CD4-positive, alpha-beta T cell treated with Interleukin-15 for 1 hour (primary cell): ENCODE measurements around the gene GMCL2.
"Not testable (repeated sequence)": the region's sequence is repeated elsewhere in the genome, so short reads cannot be mapped to it uniquely, and the experiment has no call there.

ENCODE experiments used
- DNase-seq: peaks from one replicate; pipeline ENCODE4 v3.0.0-alpha.2; 2020

Gene GMCL2, protein sequence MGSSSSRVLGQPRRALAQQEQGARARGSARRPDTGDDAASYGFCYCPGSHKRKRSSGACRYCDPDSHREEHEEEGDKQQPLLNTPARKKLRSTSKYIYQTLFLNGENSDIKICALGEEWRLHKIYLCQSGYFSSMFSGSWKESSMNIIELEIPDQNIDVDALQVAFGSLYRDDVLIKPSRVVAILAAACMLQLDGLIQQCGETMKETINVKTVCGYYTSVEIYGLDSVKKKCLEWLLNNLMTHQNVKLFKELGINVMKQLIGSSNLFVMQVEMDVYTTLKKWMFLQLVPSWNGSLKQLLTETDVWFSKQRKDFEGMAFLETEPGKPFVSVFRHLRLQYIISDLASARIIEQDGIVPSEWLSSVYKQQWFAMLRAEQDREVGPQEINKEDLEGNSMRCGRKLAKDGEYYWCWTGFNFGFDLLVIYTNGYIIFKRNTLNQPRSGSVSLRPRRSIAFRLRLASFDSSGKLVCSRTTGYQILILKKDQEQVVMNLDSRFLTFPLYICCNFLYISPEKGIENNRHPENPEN

DNA sequence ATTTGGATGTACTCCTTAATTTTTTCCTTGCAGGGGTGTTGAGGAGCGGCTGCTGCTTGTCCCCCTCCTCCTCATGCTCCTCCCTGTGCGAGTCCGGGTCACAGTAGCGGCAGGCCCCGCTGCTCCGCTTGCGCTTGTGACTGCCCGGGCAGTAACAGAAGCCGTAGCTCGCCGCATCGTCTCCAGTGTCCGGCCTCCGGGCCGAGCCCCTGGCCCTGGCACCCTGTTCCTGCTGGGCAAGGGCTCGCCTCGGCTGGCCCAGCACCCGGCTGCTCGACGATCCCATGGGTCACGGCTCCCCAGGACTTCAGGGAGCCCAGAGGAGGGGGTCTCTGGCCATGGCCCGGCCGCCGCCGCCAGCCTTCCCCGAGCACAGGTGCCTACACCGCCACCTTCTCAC is at the start of gene GMCL2:
GMCL2 (minus strand) TSS at position 358 of the 400 bp plus-strand sequence; CDS start at position 286, 72 bp downstream.
- DNase-seq, result no peak

DNA sequence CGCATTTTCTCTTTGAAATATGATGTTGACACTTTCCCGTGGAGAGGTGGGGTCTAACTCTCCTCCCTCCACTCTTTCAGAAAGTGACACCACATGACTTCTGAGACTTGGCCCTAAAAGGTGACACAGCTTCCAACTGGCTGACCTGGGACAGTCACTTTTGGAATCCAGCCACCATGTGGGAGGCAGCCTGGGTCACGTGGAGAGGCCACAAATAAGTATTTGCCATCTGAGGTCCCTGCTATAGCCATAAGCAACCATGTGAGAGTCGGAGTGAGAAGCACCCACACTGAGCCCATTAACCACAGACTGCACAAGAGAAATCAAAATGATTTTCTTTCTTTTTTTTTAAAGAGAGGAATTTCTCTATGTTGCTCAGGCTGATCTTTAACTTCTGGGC is 49.5 kb upstream of the GMCL2 start:
- DNase-seq, result no peak

DNA sequence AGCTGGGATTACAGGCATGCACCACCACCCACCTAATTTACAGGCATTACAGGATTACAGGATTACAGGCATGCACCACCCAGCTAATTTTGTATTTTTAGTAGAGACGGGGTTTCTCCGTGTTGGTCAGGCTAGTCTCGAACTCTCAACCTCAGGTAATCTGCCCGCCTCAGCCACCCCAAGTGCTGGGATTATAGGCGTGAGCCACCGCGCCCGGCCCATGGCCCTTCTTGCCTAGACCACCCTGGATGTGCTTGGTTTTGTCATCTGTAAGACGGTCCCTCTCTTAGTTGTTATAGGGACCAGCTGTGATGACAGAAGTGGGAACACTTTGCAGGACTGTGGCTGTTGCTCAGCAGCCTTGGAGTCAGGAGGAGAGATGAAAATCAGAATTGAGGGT is 49.0 kb upstream of the GMCL2 start:
- DNase-seq, result no peak

DNA sequence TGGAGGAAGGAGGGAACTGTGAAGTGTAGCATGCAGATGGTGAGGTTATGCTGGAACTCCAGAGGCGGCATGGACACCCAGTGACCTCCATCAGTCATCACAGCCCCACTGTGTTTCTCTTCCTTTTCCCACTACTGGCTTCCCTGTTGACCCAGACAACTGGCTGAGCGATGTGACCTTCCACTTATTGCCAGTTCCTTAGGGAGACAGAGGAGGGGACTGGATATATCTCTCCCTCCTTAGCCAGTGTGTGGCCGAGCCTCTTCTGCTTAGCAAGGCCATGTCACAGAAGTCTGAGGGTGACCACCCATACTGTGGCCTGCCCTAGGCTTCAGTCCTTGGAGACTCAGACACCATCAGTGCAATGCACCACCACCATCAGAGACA is 48.4 kb upstream of the GMCL2 start:
- no peak for DNase-seq

DNA sequence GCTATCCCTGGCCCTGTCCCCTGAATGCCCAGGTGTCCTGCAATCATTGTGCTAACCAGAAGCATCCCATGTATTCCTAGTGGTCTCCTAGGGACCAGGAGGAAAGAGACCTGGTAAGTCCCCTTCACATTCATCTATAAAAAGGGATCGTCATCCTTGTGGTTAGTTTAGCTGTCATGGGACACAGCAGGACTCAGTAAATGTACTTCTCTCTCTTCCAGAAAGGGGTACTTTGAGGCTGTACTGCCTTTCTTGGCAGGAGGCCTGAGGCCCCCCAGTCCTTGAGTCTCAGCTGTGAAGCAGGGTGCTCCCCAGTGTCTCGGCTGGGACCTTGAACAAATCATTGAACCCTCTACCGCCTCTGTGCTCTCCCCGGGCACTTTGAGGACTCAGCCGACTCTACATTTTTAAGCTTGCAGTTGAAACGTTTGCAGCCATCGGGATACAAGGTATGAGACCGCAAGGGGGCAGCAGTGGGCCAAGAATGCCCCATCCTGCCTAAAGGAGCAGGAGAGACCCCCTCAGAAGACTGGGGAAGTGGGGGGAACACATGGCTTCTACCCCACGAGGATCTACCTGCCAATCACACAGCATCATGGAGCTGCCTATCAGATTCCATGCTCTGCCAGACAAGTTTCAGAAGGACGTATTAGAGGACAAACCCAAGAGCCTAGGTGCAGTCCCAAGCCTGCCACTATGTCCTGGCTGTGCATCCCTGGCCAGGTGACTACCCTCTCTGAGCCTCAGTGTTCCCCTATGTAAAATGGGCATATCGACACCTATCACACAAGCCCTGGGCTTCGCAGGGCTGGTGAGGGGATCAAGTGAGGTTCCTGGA is 47.8 kb upstream of the GMCL2 start:
- DNase-seq, result peak; percentile 44

DNA sequence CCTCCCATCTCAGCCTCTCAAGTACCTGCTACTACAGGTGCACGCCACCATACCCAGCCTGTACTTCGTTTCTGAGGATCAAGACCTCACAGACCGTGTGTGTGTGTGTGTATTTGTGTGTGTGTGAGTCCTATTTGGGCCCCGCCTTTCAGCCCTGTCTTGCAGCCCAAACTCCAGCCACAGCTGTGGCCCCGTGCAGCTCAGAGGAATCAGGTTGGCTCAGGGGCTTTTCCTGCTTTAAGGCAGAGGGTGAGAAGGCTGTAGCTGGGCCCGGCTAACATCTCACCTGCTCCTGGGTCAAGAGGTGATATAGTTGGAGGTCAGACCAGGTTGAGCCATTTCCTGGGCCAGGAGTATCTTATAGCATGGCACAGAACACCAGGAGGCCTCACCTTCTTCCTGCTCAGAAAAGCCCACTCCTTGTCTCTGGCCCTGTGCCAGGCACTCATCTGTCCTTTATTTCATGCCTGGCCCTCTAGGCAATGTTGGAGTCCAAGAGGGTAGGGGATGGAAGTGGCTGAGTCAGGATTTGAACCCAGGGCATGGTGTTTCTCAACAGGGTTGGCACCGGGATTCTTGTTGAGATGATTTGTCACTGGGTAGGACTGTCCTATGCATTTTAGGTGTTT is 47.1 kb upstream of the GMCL2 start:
- no peak for DNase-seq

DNA sequence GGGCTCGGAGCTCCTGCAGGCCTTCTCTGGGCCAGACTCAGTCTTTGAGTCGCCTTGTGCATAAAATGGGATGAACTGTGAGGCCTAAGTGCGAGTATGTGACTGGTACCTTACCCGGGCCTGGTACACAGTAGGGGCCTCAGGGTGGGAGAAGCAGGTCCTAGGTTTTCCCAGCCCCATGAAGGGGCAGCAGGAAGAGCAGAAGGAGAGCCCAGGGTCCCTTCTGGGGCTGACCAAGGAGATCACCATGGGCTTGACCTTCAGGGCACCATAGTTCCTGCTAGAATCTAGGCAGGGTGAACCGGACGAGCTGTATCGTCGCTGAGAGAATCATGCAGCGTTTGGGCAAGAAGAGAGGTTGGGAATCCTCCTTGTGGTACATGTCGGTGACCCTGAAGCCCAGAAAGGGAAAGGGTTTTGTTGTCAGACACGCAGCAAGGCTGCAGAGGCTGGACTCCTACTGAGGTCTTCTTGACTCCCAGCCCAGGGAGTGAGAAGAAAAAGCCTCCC is 45.8 kb upstream of the GMCL2 start:
- no peak for DNase-seq

DNA sequence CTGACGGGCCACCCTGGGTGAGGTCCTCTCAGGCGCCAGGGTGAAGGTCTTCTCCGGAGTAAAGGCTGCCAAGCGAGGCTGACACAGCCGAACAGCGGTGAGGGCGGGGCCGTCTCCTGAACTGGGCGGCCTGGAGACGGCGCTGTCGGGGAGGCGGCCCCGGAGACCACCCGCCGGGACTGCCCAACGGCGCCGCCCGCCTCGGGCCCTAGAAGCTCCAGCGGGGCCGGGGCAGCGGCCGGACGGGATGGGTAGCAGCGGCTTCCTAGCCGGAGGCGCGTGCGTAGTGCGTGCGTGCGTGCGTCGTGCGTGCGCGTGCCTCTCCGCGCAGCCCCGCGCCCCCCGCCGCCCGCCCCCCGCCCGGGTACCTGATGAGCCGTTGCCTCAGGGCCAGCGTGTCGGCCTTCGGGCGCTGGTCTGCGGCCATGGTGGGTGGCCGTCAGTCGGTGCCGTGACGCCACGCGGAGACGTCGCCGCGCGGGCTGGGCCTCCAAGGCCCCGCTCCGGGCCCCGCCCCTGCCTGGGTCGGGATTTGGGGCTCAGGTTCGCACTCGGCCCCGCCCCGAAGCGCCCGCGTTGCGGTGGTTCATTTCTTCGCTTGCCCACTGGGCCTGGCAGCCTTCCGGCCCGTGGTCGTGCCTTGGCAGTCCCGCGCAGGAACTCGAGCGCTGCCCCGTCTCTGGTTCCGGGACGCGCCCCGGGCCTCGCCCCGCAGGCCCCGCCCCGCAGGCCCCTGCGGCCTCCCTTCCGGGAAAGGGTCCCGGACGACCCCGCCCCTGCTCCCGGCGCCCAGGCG is 45.2 kb upstream of the GMCL2 start, which contains the start of gene PHYKPL:
PHYKPL (minus strand) TSS at position 679 of the 796 bp plus-strand sequence; CDS start at position 427, 252 bp downstream.
- peak; percentile 56 for DNase-seq

DNA sequence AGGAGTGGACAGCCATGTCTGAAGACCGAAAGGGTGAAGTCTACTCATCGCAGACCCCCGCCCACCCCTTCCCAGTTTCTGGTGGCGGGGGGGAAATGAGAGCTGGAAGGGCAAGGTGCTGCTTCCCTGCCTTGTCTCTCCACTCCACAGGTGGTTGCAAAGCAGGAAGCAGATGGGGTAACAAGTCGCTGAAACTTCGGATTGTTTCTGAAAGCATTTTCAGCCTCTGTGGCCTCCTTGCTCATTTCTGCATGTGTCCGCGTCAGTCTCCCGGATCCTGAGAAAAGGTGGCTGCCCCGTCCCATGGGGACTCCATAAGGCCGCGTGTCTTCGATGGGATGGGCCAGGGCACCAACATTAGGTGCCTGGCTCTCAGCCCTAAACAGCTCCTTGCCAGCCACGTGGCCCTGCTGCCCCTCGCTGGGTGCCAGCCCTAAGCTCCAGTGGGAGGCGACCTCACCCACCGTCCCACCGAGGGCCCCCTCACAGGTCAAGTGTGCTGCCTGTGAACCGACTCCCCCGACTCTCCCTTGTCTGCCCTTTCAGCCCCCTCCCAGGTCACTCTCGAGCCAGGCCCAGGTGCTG is 44.5 kb upstream of the GMCL2 start:
- DNase-seq, result no peak

DNA sequence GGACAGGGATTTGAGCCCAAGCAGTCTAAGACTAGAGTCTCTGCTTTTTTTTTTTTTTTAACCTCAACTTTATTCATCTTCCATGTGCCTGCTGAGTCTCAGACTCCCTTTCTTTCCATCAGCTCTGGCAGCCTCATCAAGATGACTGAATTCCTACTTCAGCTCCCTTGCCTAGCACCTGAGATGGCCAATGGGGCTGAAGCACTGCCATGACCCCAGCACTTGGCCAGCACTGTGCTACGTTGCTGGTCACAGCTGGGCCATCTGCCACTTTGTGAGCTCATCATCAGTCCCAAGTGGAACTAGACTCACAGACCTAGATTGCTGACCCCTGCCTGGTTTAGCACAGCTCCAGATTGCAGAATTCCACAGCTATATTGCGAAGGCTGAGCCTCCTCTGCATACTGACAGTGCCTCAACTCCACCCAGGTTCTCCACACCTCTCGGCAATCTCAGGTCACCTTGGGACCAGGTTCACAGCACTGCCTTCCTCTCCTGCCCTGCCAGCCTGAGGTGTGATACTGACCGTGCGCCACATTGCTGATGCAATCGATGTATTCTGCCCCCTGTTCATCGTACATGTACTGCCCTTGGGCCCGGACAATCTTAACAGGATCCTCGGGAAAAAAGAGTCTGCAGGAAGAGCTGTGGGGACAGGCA is 43.8 kb upstream of the GMCL2 start:
- DNase-seq, result no peak

DNA sequence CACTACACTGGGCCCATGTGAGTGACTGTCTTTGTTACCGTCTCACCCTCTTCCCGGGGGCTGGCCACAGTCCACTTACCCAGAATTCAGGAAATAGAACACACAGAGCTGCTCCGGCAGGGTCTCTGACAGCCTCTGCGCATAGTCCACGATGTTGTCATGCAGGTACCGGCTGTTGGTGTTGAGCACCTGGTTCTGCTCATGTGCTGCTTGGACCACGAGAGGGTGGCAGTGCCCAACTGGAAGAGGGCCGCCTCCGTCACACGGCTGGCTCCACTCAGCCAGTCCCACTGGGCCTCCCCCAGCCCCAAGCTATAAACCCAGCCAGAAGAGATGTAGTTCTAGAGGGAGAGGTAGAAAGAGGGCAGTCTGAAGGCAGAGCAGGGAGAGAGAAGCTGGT is 42.7 kb upstream of the GMCL2 start:
- no peak for DNase-seq

DNA sequence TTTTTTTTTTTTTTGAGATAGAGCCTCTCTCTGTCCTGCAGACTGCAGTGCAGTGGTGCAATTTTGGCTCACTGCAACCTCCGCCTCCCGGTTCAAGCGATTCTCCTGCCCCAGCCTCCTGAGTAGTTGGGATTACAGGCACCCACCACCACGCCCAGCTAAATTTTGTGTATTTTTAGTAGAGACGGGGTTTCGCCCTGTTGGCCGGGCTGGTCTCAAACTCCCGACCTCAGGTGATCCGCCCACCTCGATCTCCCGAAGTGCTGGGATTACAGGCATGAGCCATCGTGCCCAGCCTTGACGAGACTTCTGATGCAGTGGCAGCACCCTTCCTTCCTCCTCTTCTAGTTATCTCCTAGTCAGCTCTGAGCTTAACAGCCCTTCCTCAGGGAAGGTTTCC is 41.9 kb upstream of the GMCL2 start:
- not testable (repeated sequence) for DNase-seq

DNA sequence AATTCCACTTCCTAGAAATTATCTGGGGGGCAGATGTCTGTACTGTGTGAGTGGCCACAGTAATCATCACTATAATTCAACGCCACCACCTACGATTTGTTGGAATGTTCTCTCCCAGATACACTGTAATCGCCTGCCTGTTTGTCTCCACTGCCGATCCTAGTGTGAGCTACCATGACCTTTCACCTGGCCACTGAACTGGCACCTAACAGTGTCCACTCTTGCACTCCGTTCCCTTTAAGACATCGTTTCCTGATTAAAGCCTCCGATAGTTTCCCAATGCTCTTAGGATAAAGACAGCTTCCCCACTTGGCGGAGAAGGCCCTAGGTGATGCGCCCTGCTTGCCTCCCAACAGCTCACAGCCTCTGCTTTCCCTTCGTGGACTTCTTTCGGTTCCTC is 41.4 kb upstream of the GMCL2 start:
- no peak for DNase-seq

DNA sequence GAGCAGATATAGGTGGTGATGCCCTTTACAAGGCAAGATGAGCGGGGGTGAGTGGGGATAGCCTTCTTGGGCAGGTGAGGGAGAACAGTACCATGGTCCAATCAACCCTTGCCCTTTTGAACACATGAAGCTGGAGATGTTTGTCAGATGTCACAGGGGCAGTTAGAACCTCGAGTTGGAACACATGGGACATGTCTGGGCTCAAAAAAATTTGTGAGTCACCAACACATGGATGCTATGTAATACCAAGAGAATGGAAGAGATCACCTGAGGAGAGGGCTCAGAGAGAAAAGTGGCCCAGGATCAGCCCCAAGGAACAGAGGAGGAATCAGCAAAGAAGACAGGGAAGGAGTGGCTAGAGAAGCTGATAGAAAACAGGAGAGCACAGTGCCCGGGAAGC is 40.8 kb upstream of the GMCL2 start:
- DNase-seq, result no peak

DNA sequence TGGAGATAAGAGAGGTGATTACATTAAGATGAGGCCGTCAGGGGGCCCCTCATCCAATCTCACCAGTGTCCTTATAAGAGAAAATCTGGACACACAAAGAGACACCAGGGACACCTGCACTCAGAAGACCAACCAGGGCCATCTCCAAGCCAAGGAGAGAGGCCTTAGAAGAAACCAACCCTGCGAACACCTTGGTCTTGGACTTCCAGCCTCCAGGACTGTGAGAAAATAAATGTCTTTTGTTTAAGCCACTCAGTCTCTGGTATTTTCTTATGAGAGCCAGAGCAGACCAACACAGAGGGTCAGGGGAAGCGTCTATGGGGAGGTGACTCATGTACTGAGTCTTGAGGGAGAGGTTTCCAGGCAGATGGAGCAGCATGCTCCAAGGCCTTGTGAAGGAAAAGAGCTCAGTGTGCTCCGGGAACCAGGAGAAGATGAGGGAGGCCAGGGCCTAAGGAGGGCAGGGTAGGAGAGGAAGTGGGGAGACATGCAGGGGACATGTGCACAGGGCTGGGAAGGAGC is 40.0 kb upstream of the GMCL2 start:
- DNase-seq, result no peak

DNA sequence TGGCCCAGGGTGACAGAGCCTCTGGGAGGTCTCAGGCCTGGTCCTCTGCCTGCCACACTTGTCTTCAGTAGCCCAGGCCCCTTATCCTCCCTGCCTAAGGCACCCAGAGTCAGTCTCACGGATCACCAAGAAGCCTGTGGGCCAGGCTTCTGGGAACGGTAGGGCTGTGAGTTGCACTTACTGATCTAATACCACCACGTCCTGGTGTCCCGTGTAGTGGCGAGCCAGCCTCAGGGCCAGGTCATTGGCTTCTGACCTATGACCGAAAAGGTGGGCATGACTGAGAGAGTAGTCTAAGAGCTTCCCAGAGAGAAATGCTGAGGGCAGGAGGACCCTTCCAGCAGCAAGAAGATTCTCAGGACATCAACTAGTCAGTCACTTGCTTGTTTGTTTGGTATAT is 38.0 kb upstream of the GMCL2 start:
- no peak for DNase-seq

DNA sequence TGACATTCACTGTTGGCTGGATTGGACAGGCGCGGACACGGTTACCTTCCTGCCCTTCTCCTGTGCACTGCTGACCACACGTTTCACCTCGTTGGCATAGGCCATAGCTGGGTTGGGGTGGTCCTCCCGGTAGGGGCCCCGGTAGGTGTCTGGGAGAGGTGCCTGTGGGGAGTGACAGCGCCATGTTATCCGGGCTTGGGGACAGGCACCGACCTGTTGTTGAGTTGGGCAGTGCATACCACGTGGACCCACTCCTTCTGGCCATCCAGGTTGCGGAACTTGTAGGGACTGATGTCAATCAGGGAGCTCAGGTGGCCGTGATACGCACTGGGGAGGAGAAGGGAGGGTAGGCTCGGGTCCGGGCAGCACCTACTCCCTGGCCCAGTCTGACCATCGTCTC is 37.2 kb upstream of the GMCL2 start:
- DNase-seq, result no peak

DNA sequence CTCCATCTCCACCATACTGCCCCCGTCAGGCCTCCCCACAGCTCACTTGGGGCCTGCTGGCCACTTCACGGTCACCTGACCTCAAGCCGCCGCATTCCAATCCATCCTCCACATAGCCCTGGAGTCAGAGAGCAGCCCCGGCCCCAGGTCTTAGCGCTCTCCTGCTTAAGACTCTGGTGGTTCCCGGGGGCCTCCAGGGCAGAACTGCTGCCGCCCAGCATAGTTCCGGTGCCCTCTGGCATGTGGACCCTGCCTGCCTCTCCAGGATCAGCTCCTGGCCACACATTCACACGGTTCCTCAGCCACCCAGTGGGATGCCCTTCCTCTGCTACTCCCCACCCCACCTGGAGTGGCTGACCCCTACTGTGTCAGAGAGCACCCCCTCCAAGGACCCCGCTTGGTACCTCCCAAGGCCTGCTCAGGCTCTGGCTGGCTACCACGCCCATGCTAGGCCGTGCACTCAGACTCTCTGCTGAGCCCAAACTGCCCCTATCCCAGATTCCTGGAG is 36.7 kb upstream of the GMCL2 start:
- DNase-seq, result no peak

DNA sequence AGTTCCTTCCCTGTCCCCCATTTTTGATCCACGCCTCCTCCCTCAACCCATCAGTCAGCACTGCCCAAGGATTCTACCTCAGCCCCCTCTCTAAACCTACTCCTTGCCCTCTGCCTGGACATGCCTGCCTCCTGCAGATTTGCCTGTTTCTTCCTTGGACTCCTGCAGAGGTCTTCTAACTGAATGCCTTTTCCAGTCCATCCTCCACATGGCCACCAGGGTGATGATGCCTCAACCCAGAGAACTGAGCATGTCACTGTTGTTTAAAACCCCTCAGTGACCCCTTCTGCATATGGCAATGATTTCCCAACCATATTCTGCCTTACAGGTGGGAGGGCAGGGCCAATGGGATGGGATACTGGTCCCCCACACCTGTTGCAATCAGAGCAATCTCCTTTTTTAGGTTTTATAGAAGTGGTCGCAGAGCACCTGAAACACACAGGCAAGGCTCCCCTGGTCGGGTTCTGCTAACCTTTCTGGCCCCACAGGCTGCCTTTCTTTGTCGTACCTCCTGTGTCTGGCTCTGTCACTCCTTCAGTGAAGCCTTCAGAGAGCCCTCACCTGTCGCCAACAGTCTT is 36.1 kb upstream of the GMCL2 start:
- no peak for DNase-seq

DNA sequence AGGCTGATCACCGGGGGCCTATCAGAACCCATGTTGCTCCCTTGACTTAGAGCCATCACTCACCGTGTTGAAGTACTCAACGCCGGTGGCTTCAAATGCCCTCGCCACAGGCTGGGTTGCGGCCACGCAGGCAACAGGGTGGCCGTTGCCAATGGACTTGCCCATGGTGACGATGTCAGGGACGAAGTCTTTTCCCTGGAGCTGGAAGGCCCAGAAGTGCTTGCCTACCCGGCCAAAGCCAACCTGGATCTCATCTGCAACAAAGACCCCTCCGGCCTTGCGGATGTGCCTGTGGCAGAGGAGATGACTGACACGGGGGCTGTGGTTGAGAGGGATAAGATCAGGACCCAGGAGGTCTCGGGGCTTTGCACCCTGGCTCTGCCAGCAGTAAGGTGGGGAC is 35.1 kb upstream of the GMCL2 start:
- no peak for DNase-seq
